Endothelial cell (in vitro differentiated cells): Measurements from ENCODE around the gene KCNAB1. TPM values are rescaled to one million over a fixed set of nuclear protein-coding genes. Genes with fewer than 3 reads are reported as not detected.

Source experiments
- DNase-seq: peaks from one replicate; pipeline ENCODE4 v3.0.0; 2021; ENCODE audit warnings: low spot score
- H3K27ac Mint-ChIP-seq: one replicate; pipeline ENCODE4 v1.8.0; 2021; ENCODE audit warnings: mixed read lengths, inconsistent platforms; ENCODE audit not compliant: unreplicated experiment
- H3K27me3 Mint-ChIP-seq: one replicate; pipeline ENCODE4 v1.8.0; 2021; ENCODE audit warnings: mild to moderate bottlenecking, moderate library complexity, mixed read lengths, inconsistent platforms; ENCODE audit not compliant: unreplicated experiment
- H3K36me3 Mint-ChIP-seq: one replicate; pipeline ENCODE4 v1.8.0; 2021; ENCODE audit warnings: mild to moderate bottlenecking, low read depth, mixed read lengths, inconsistent platforms; ENCODE audit not compliant: unreplicated experiment
- H3K4me1 Mint-ChIP-seq: one replicate; pipeline ENCODE4 v1.8.0; 2021; ENCODE audit warnings: mild to moderate bottlenecking, mixed read lengths, inconsistent platforms; ENCODE audit not compliant: unreplicated experiment
- H3K4me3 Mint-ChIP-seq: one replicate; pipeline ENCODE4 v1.8.0; 2021; ENCODE audit warnings: mild to moderate bottlenecking, mixed read lengths, inconsistent platforms; ENCODE audit not compliant: unreplicated experiment
- H3K9me3 Mint-ChIP-seq: one replicate; pipeline ENCODE4 v1.8.0; 2021; ENCODE audit warnings: mixed read lengths, inconsistent platforms; ENCODE audit not compliant: unreplicated experiment
- CTCF ChIP-seq: fragments of 200-600 bp; sonication (generic); IDR thresholded peaks from one replicate; pipeline ENCODE4 v1.5.0; 2021; ENCODE audit warnings: antibody characterized with exemption; ENCODE audit not compliant: unreplicated experiment
- total RNA-seq: library from RNA; stranded (reverse); fragmentation: NEBNext Ultra II Directional; extraction: Animal tissue kit (Norgen Biotek cat#: 25700); gene quantifications from one replicate; pipeline ENCODE4 v1.2.1, GENCODE V29; 2021; ENCODE audit not compliant: unreplicated experiment

The KCNAB1 gene
- total RNA-seq, 1 donor from 2014 or later, result not detected

GRCh38 chr3:156400735-156401134 lies 280.4 kb downstream of the KCNAB1 start:
- no peak overlapping the region for H3K4me3 Mint-ChIP-seq
- H3K36me3 Mint-ChIP-seq, result no peaks in the 10 kb centered on the region
- TF ChIP-seq CTCF, result no peak
- H3K4me1 Mint-ChIP-seq, result no peaks in the 10 kb centered on the region
- no peaks in the 10 kb centered on the region for H3K27me3 Mint-ChIP-seq
- DNase-seq, result no peak
- no peak overlapping the region for H3K27ac Mint-ChIP-seq
- H3K9me3 Mint-ChIP-seq, result no peaks in the 10 kb centered on the region

- Mint-ChIP-seq H3K36me3 (no peaks in the 10 kb centered on the region), H3K9me3 (no peaks in the 10 kb centered on the region), H3K27me3 (no peaks in the 10 kb centered on the region), H3K27ac (no peak overlapping the region), H3K4me3 (no peak overlapping the region), H3K4me1 (no peaks in the 10 kb centered on the region)
- no peak for DNase-seq
- TF ChIP-seq CTCF, result no peak
Observed at GRCh38 chr3:156404217-156404616, 283.8 kb downstream of the KCNAB1 start.

- Mint-ChIP-seq H3K27me3 (no peaks in the 10 kb centered on the region), H3K9me3 (no peaks in the 10 kb centered on the region), H3K27ac (no peak overlapping the region), H3K4me1 (no peaks in the 10 kb centered on the region), H3K4me3 (no peak overlapping the region), H3K36me3 (no peaks in the 10 kb centered on the region)
- no peak for DNase-seq
- TF ChIP-seq CTCF, result no peak
Observed at GRCh38 chr3:156406393-156406792, 286.0 kb downstream of the KCNAB1 start.

DNA sequence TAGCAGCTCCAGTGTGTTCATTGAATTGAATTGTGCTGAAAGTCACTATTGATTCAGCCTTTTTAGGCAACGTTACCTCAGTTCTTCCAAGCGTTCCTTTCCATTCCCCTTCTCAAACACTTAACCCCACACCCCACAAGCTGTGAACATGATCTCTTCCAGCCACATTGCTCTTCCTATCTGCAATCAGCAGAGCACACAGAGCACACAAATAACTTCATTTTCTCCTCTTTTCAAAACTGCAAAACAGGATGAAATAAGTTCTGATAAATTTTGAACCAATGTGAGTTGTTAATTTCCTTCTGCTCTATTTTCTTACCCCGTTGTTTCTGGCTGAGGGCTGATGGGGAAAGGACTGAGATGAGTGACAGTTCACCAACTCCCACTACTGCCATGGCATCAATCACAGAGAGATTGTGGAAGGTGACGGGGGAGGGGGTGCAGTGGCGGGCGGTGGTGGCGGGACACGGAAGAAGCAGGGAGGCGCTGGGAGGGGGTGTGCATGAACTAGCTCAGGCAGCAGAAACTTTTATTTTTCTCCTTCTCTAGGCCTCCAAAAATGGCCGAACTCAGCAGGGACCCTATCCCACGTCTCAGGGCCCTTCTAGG lies 287.3 kb downstream of the KCNAB1 start:
- DNase-seq, result no peak
- TF ChIP-seq CTCF, result no peak
- Mint-ChIP-seq H3K9me3 (no peaks in the 10 kb centered on the region), H3K27ac (no peak overlapping the region), H3K27me3 (no peaks in the 10 kb centered on the region), H3K4me3 (no peak overlapping the region), H3K36me3 (no peaks in the 10 kb centered on the region), H3K4me1 (no peaks in the 10 kb centered on the region)

- no peak overlapping the region for H3K4me3 Mint-ChIP-seq
- no peaks in the 10 kb centered on the region for H3K4me1 Mint-ChIP-seq
- no peaks in the 10 kb centered on the region for H3K36me3 Mint-ChIP-seq
- no peaks in the 10 kb centered on the region for H3K9me3 Mint-ChIP-seq
- no peak for TF ChIP-seq CTCF
- DNase-seq, result no peak
- no peak overlapping the region for H3K27ac Mint-ChIP-seq
- no peaks in the 10 kb centered on the region for H3K27me3 Mint-ChIP-seq
Observed at GRCh38 chr3:156409694-156410093, 289.3 kb downstream of the KCNAB1 start.
